PC-9 (cell line): Measurements from ENCODE around the gene FAM131B. TPM values are rescaled to one million over a fixed set of nuclear protein-coding genes. Genes with fewer than 3 reads are reported as not detected.

ENCODE experiments used
- BruUV-seq: library from RNA; stranded (reverse); fragments of 400-500 nt; replicated peaks from 2 replicates; lab custom pipeline; 2021; lab: Mats Ljungman, UMichigan
- CTCF ChIA-PET: fragments of 300-600 bp; sonication (Branson Sonifier 250); formaldehyde crosslinking; loops from one replicate; lab custom pipeline; 2022; ENCODE audit warnings: antibody characterized with exemption; lab: Charles Lee
- POLR2A ChIA-PET: fragments of 300-600 bp; sonication (Branson Sonifier 250); formaldehyde crosslinking; loops from one replicate; lab custom pipeline; 2022; ENCODE audit warnings: antibody characterized with exemption; ENCODE audit not compliant: unreplicated experiment; lab: Charles Lee
- DNase-seq, 2 experiments: peaks; one replicate each; pipeline versions ENCODE4 v3.0.0 to v3.0.0-alpha.2; 2015 to 2022; ENCODE audit warnings: mixed read lengths in 1 of 2
- H2AFZ ChIP-seq: fragments of 200-600 bp; sonication (generic); 2 replicates; pipeline ENCODE4 v1.8.1; 2017; ENCODE audit warnings: antibody characterized with exemption
- H3F3A ChIP-seq: fragments of 200-600 bp; sonication (generic); 2 replicates; pipeline ENCODE4 v1.8.1; 2017; ENCODE audit warnings: antibody characterized with exemption, mild to moderate bottlenecking, low read depth; ENCODE audit not compliant: insufficient read depth
- H3K27ac ChIP-seq: fragments of 200-600 bp; sonication (generic); 2 replicates; pipeline ENCODE4 v1.6.1; 2016; ENCODE audit warnings: mixed run types
- H3K27me3 ChIP-seq: fragments of 200-600 bp; sonication (generic); 2 replicates; pipeline ENCODE4 v1.6.1; 2016; ENCODE audit warnings: low read depth, mixed run types; ENCODE audit not compliant: insufficient read depth
- H3K36me3 ChIP-seq: fragments of 200-600 bp; sonication (generic); 2 replicates; pipeline ENCODE4 v1.6.1; 2016; ENCODE audit warnings: low read depth, mixed run types
- H3K4me1 ChIP-seq: fragments of 200-600 bp; sonication (generic); replicated peaks from 2 replicates; pipeline ENCODE4 v1.6.1; 2016; ENCODE audit warnings: mixed run types; ENCODE audit not compliant: insufficient read depth
- H3K4me2 ChIP-seq: fragments of 200-600 bp; sonication (generic); 2 replicates; pipeline ENCODE4 v1.6.1; 2017; ENCODE audit warnings: mixed run types
- H3K4me3 ChIP-seq: fragments of 200-600 bp; sonication (generic); 2 replicates; pipeline ENCODE4 v1.6.1; 2016; ENCODE audit warnings: mixed run types
- H3K79me2 ChIP-seq: fragments of 200-600 bp; sonication (generic); 2 replicates; pipeline ENCODE4 v1.6.1; 2017; ENCODE audit warnings: low read depth, mixed run types
- H3K9me2 ChIP-seq: fragments of 200-600 bp; sonication (generic); 2 replicates; pipeline ENCODE4 v1.8.1; 2017; ENCODE audit warnings: mild to moderate bottlenecking; ENCODE audit not compliant: insufficient read depth
- H3K9me3 ChIP-seq: fragments of 200-600 bp; sonication (generic); 2 replicates; pipeline ENCODE4 v1.8.1; 2016; ENCODE audit warnings: low read depth; ENCODE audit not compliant: insufficient read depth
- H4K20me1 ChIP-seq: fragments of 200-600 bp; sonication (generic); 2 replicates; pipeline ENCODE4 v1.8.1; 2017; ENCODE audit not compliant: insufficient read depth
- CTCF ChIP-seq: fragments of 200-600 bp; sonication (generic); conservative IDR thresholded peaks from 2 replicates; pipeline ENCODE4 v1.6.1; 2017; ENCODE audit warnings: mixed run types, antibody characterized with exemption, mild to moderate bottlenecking, moderate library complexity
- EZH2 ChIP-seq: fragments of 200-600 bp; sonication (generic); IDR thresholded peaks from 2 replicates; pipeline ENCODE4 v1.8.0; 2017; ENCODE audit warnings: antibody characterized with exemption, low read depth
- intact Hi-C: fragments of 100-400 bp; cut with micrococcal nuclease; formaldehyde crosslinking; loops from one replicate; pipeline ENCODE4 v1.10.0; 2022; ENCODE audit not compliant: unreplicated experiment
- total RNA-seq: library from RNA; stranded (reverse); gene quantifications from 2 replicates; pipeline ENCODE4 v1.2.3, GENCODE V29; 2021

FAM131B gene
- total RNA-seq, 1 experiment from 2014 or later: 0.65 TPM

- Histone ChIP-seq H3K27me3 (no peaks in the 10 kb centered on the region), H3K4me3 (no peak overlapping the region), H3K36me3 (0 out of 2 replicates have a peak, but pooled peaks cover 2% of the 10 kb centered on the region), H3K9me2 (no peaks in the 10 kb centered on the region), H3K79me2 (no peaks in the 10 kb centered on the region), H4K20me1 (no peaks in the 10 kb centered on the region), H3K27ac (no peak overlapping the region), H3K4me2 (no peak overlapping the region), H2AFZ (no peak overlapping the region), H3K9me3 (no peaks in the 10 kb centered on the region), H3F3A (no peaks in the 10 kb centered on the region), H3K4me1 (no peaks in the 10 kb centered on the region)
- intact Hi-C loops: no loop called here
- no peak for DNase-seq
- TF ChIP-seq CTCF (no peak), EZH2 (no peak)
- ChIA-PET CTCF (interaction anchor here (0.5 kb wide), 1 partner anchor 12 kb away, joined by 5 read pairs; no protein-coding TSS in a partner anchor), POLR2A (no interaction called here)
- no TSS peak for BruUV-seq
These were observed 35.4 kb upstream of the FAM131B start for GRCh38 chr7:143397710-143398530.

GRCh38 chr7:143396625-143397556 lies 34.4 kb upstream of the FAM131B start:
- CTCF ChIA-PET: no interaction called here
- H3K4me1 ChIP-seq: no peaks in the 10 kb centered on the region

More at GRCh38 chr7:143396625-143397556, 34.4 kb upstream of the FAM131B start:
- Histone ChIP-seq H3F3A (0 out of 2 replicates have a peak, but pooled peaks cover under 1% of the 10 kb centered on the region), H3K27ac (no peak overlapping the region), H3K27me3 (no peaks in the 10 kb centered on the region), H3K9me2 (no peaks in the 10 kb centered on the region), H4K20me1 (no peaks in the 10 kb centered on the region), H3K4me2 (no peak overlapping the region), H2AFZ (no peak overlapping the region), H3K4me3 (no peak overlapping the region), H3K9me3 (no peaks in the 10 kb centered on the region), H3K79me2 (no peaks in the 10 kb centered on the region), H3K36me3 (0 out of 2 replicates have a peak, but pooled peaks cover 3% of the 10 kb centered on the region)
- BruUV-seq: no TSS peak
- DNase-seq: no peak
- intact Hi-C loops: no loop called here
- TF ChIP-seq CTCF (no peak), EZH2 (no peak)
- POLR2A ChIA-PET: no interaction called here
